CD8-positive, alpha-beta memory T cell (primary cell): ENCODE results near the gene CHST11. TPM values are rescaled to one million over a fixed set of nuclear protein-coding genes. Genes with fewer than 3 reads are reported as not detected.
A peak's percentile ranks its signal among the peaks of the same experiment; 100 is the strongest.

Experiments
- CTCF ChIA-PET: fragments of 350-600 bp; sonication (Branson Sonifier 250); formaldehyde crosslinking; loops from one replicate; lab custom pipeline; 2021; ENCODE audit warnings: antibody characterized with exemption; lab: Charles Lee
- POLR2A ChIA-PET: fragments of 350-600 bp; sonication (Branson Sonifier 250); formaldehyde crosslinking; loops from one replicate; lab custom pipeline; 2021; ENCODE audit warnings: antibody characterized with exemption; lab: Charles Lee
- DNase-seq, 5 donors: peaks; one replicate each; pipeline versions ENCODE4 v3.0.0 to v3.0.0-alpha.2; 2020 to 2022; ENCODE audit warnings: mixed read lengths in 1 of 5
- H3K27ac ChIP-seq: one replicate; pipeline ENCODE4 v1.7.0; 2013; ENCODE audit warnings: low read depth, mild to moderate bottlenecking, low read length, moderate library complexity
- H3K27me3 ChIP-seq: 2 replicates; pipeline ENCODE4 v1.7.0; 2013; ENCODE audit warnings: low read length, mild to moderate bottlenecking; ENCODE audit not compliant: insufficient read depth, poor library complexity, severe bottlenecking
- H3K36me3 ChIP-seq: 2 replicates; pipeline ENCODE4 v1.7.0; 2013; ENCODE audit warnings: mild to moderate bottlenecking, low read length, moderate library complexity; ENCODE audit not compliant: insufficient read depth
- H3K4me1 ChIP-seq: 2 replicates; pipeline ENCODE4 v1.7.0; 2013; ENCODE audit warnings: mild to moderate bottlenecking, low read length, moderate library complexity; ENCODE audit not compliant: insufficient read depth
- H3K4me3 ChIP-seq: 2 replicates; pipeline ENCODE4 v1.7.0; 2013; ENCODE audit warnings: mild to moderate bottlenecking, low read length
- H3K9me3 ChIP-seq: 2 replicates; pipeline ENCODE4 v1.7.0; 2013; ENCODE audit warnings: mild to moderate bottlenecking, low read length
- H3K27ac Mint-ChIP-seq, 8 donors: one replicate each; pipeline ENCODE4 v1.8.0; 2020 to 2021; ENCODE audit warnings: mixed read lengths in 8 of 8, mild to moderate bottlenecking in 6 of 8, inconsistent platforms in 3 of 8, moderate library complexity in 3 of 8
- H3K27me3 Mint-ChIP-seq, 2 donors: one replicate each; pipeline ENCODE4 v1.8.0; 2020 to 2021; ENCODE audit warnings: mixed read lengths in 2 of 2, mild to moderate bottlenecking in 1 of 2, moderate library complexity in 1 of 2
- H3K36me3 Mint-ChIP-seq, 3 donors: one replicate each; pipeline ENCODE4 v1.8.0; 2020 to 2021; ENCODE audit warnings: mixed read lengths in 3 of 3, inconsistent platforms in 1 of 3, mild to moderate bottlenecking in 1 of 3
- H3K4me1 Mint-ChIP-seq, 3 donors: one replicate each; pipeline ENCODE4 v1.8.0; 2020 to 2021; ENCODE audit warnings: mixed read lengths in 3 of 3, inconsistent platforms in 1 of 3, mild to moderate bottlenecking in 1 of 3
- H3K4me3 Mint-ChIP-seq, 7 donors: one replicate each; pipeline ENCODE4 v1.8.0; 2020 to 2021; ENCODE audit warnings: mixed read lengths in 7 of 7, mild to moderate bottlenecking in 6 of 7, moderate library complexity in 4 of 7, inconsistent platforms in 2 of 7
- H3K9me3 Mint-ChIP-seq, 5 donors: one replicate each; pipeline ENCODE4 v1.8.0; 2020 to 2022; ENCODE audit warnings: mixed read lengths in 5 of 5, mild to moderate bottlenecking in 3 of 5, moderate library complexity in 2 of 5, inconsistent platforms in 1 of 5
- polyA plus RNA-seq: library from polyadenylated mRNA; unstranded; fragments of 300-500 nt; fragmentation: Illumina TruSeq; gene quantifications from one replicate; pipeline ENCODE4 v1.2.3, GENCODE V29; 2021
- total RNA-seq, 2 experiments: library from RNA; stranded (reverse); gene quantifications; one replicate each; pipeline ENCODE4 v1.2.3, GENCODE V29; 2021

Gene CHST11
- total and polyA plus RNA-seq, 3 experiments from 2014 or later, result 47.8 to 76.8 (median 51.5) TPM

- Mint-ChIP-seq H3K9me3 (no peaks in the 10 kb centered on the region), H3K4me1 (peaks cover 54 to 88% (median 74%) of the 10 kb centered on the region in 3 donors), H3K4me3 (no peak overlapping the region), H3K27ac (peak overlapping the region in 1 of 8 donors; percentile 28), H3K27me3 (no peaks in the 10 kb centered on the region), H3K36me3 (peaks cover 0 to 26% (median 4%) of the 10 kb centered on the region in 3 donors)
- Histone ChIP-seq H3K27ac (no peak overlapping the region), H3K4me3 (no peak overlapping the region), H3K9me3 (no peaks in the 10 kb centered on the region), H3K4me1 (peaks cover 8% of the 10 kb centered on the region), H3K27me3 (no peaks in the 10 kb centered on the region), H3K36me3 (no peaks in the 10 kb centered on the region)
- CTCF ChIA-PET, result interaction anchor here (1.1 kb wide), 1 partner anchor 318 kb away, joined by 3 read pairs; no protein-coding TSS in a partner anchor
- no peak for DNase-seq
- POLR2A ChIA-PET, result no interaction called here
These were observed 243.6 kb downstream of the CHST11 start for GRCh38 chr12:104700324-104700723.

- Mint-ChIP-seq H3K27ac (peak overlapping the region in 6 of 8 donors; percentile 9 to 71 (median 52)), H3K36me3 (peaks cover 0 to 26% (median 3%) of the 10 kb centered on the region in 3 donors), H3K9me3 (no peaks in the 10 kb centered on the region), H3K27me3 (no peaks in the 10 kb centered on the region), H3K4me1 (peaks cover 47 to 81% (median 65%) of the 10 kb centered on the region in 3 donors), H3K4me3 (peak overlapping the region in 1 of 7 donors; percentile 59)
- no peak overlapping the region for H3K4me3 ChIP-seq
- H3K9me3 ChIP-seq, result no peaks in the 10 kb centered on the region
- no peaks in the 10 kb centered on the region for H3K4me1 ChIP-seq
- no peaks in the 10 kb centered on the region for H3K36me3 ChIP-seq
- ChIA-PET CTCF (interaction anchor here (1.1 kb wide), 1 partner anchor 319 kb away, joined by 3 read pairs; no protein-coding TSS in a partner anchor), POLR2A (no interaction called here)
- no peak overlapping the region for H3K27ac ChIP-seq
- no peak for DNase-seq
- no peaks in the 10 kb centered on the region for H3K27me3 ChIP-seq
These were observed 244.6 kb downstream of the CHST11 start for GRCh38 chr12:104701301-104701700.

GRCh38 chr12:104701756-104702155 lies 245.0 kb downstream of the CHST11 start:
- peak overlapping the region in 5 of 8 donors; percentile 10 to 71 (median 44) for H3K27ac Mint-ChIP-seq
- Histone ChIP-seq H3K27me3 (no peaks in the 10 kb centered on the region), H3K4me1 (no peaks in the 10 kb centered on the region), H3K36me3 (no peaks in the 10 kb centered on the region), H3K4me3 (no peak overlapping the region), H3K9me3 (no peaks in the 10 kb centered on the region), H3K27ac (no peak overlapping the region)
- H3K4me1 Mint-ChIP-seq, result peaks cover 48 to 82% (median 64%) of the 10 kb centered on the region in 3 donors
- POLR2A ChIA-PET, result no interaction called here
- CTCF ChIA-PET, result no interaction called here
- H3K9me3 Mint-ChIP-seq, result no peaks in the 10 kb centered on the region
- peaks cover 0 to 26% (median 3%) of the 10 kb centered on the region in 3 donors for H3K36me3 Mint-ChIP-seq
- H3K27me3 Mint-ChIP-seq, result no peaks in the 10 kb centered on the region
- no peak overlapping the region for H3K4me3 Mint-ChIP-seq
- no peak for DNase-seq

- ChIA-PET POLR2A (no interaction called here), CTCF (interaction anchor here (0.9 kb wide), 1 partner anchor 10 kb away, joined by 3 read pairs; no protein-coding TSS in a partner anchor)
- H3K36me3 Mint-ChIP-seq, result peaks cover 0 to 28% (median 3%) of the 10 kb centered on the region in 3 donors
- Histone ChIP-seq H3K27ac (no peak overlapping the region), H3K36me3 (no peaks in the 10 kb centered on the region), H3K4me3 (no peak overlapping the region), H3K4me1 (no peaks in the 10 kb centered on the region), H3K9me3 (no peaks in the 10 kb centered on the region), H3K27me3 (no peaks in the 10 kb centered on the region)
- no peak for DNase-seq
- H3K27me3 Mint-ChIP-seq, result no peaks in the 10 kb centered on the region
- H3K27ac Mint-ChIP-seq, result peak overlapping the region in 1 of 8 donors; percentile 73
- peaks cover 47 to 81% (median 63%) of the 10 kb centered on the region in 3 donors for H3K4me1 Mint-ChIP-seq
- no peaks in the 10 kb centered on the region for H3K9me3 Mint-ChIP-seq
- no peak overlapping the region for H3K4me3 Mint-ChIP-seq
These were observed 245.9 kb downstream of the CHST11 start for GRCh38 chr12:104702565-104703139.

- Histone ChIP-seq H3K27ac (no peak overlapping the region), H3K4me1 (no peaks in the 10 kb centered on the region), H3K9me3 (no peaks in the 10 kb centered on the region), H3K4me3 (no peak overlapping the region), H3K27me3 (no peaks in the 10 kb centered on the region), H3K36me3 (no peaks in the 10 kb centered on the region)
- Mint-ChIP-seq H3K4me3 (no peak overlapping the region), H3K4me1 (peaks cover 43 to 80% (median 58%) of the 10 kb centered on the region in 3 donors), H3K9me3 (no peaks in the 10 kb centered on the region), H3K27ac (peak overlapping the region in 5 of 8 donors; percentile 26 to 78 (median 72)), H3K36me3 (peaks cover 0 to 31% (median 3%) of the 10 kb centered on the region in 3 donors), H3K27me3 (no peaks in the 10 kb centered on the region)
- ChIA-PET POLR2A (no interaction called here), CTCF (no interaction called here)
- no peak for DNase-seq
These were observed 246.6 kb downstream of the CHST11 start for GRCh38 chr12:104703372-104703771.

GRCh38 chr12:104704224-104704779 lies 247.6 kb downstream of the CHST11 start:
- Mint-ChIP-seq H3K4me3 (no peak overlapping the region), H3K36me3 (peaks cover 0 to 38% (median 3%) of the 10 kb centered on the region in 3 donors), H3K27ac (peak overlapping the region in 1 of 8 donors; percentile 21), H3K9me3 (no peaks in the 10 kb centered on the region), H3K4me1 (peaks cover 45 to 80% (median 58%) of the 10 kb centered on the region in 3 donors), H3K27me3 (no peaks in the 10 kb centered on the region)
- Histone ChIP-seq H3K9me3 (no peaks in the 10 kb centered on the region), H3K27ac (no peak overlapping the region), H3K27me3 (no peaks in the 10 kb centered on the region), H3K36me3 (no peaks in the 10 kb centered on the region), H3K4me1 (no peaks in the 10 kb centered on the region), H3K4me3 (no peak overlapping the region)
- DNase-seq, result no peak
- ChIA-PET CTCF (interaction anchor here (0.8 kb wide), 1 partner anchor 9 kb away, joined by 3 read pairs; no protein-coding TSS in a partner anchor), POLR2A (interaction anchor here (0.5 kb wide), 1 partner anchor 450 kb away, joined by 3 read pairs; no protein-coding TSS in a partner anchor)

- peaks cover 0 to 36% (median 3%) of the 10 kb centered on the region in 3 donors for H3K36me3 Mint-ChIP-seq
- H3K36me3 ChIP-seq, result no peaks in the 10 kb centered on the region
- H3K27ac Mint-ChIP-seq, result peak overlapping the region in 6 of 8 donors; percentile 2 to 81 (median 58)
- CTCF ChIA-PET, result no interaction called here
- peaks cover 42 to 77% (median 49%) of the 10 kb centered on the region in 3 donors for H3K4me1 Mint-ChIP-seq
- H3K27me3 Mint-ChIP-seq, result no peaks in the 10 kb centered on the region
- no peaks in the 10 kb centered on the region for H3K4me1 ChIP-seq
- H3K9me3 Mint-ChIP-seq, result no peaks in the 10 kb centered on the region
- H3K4me3 Mint-ChIP-seq, result no peak overlapping the region
- H3K27ac ChIP-seq, result no peak overlapping the region
- H3K27me3 ChIP-seq, result no peaks in the 10 kb centered on the region
- no peaks in the 10 kb centered on the region for H3K9me3 ChIP-seq
- no peak for DNase-seq
- no peak overlapping the region for H3K4me3 ChIP-seq
- POLR2A ChIA-PET, result no interaction called here
These were observed 250.4 kb downstream of the CHST11 start for GRCh38 chr12:104707194-104707593.
